Neural cell (in vitro differentiated cells): ENCODE results near the gene PTPRN2. TPM values are rescaled to one million over a fixed set of nuclear protein-coding genes. Genes with fewer than 3 reads are reported as not detected.

ENCODE experiments used
- H2AFZ ChIP-seq: fragments of 200-600, 300-800 bp; sonication (generic), shearing (Covaris generic); 2 replicates; pipeline ENCODE4 v1.6.0; 2014; ENCODE audit warnings: low read depth, mild to moderate bottlenecking, antibody characterized with exemption, low read length, moderate library complexity
- H3F3A ChIP-seq: fragments of 200-600 bp; shearing (Covaris generic); 2 replicates; pipeline ENCODE4 v1.6.1; 2016; ENCODE audit warnings: mild to moderate bottlenecking, moderate library complexity, mixed read lengths, antibody characterized with exemption, low read length; ENCODE audit not compliant: insufficient read depth, poor library complexity, severe bottlenecking
- H3K27ac ChIP-seq: fragments of 200-600, 300-800 bp; sonication (generic), shearing (Covaris generic); 2 replicates; pipeline ENCODE4 v1.5.1; 2014; ENCODE audit warnings: mild to moderate bottlenecking, low read length, moderate library complexity
- H3K27me3 ChIP-seq: fragments of 300-800, 200-600 bp; sonication (generic), shearing (Covaris generic); 2 replicates; pipeline ENCODE4 v1.6.0; 2014; ENCODE audit warnings: mild to moderate bottlenecking, low read depth, low read length, moderate library complexity; ENCODE audit not compliant: insufficient read depth
- H3K36me3 ChIP-seq: fragments of 300-800, 200-600 bp; sonication (generic), shearing (Covaris generic); 2 replicates; pipeline ENCODE4 v1.5.1; 2014; ENCODE audit warnings: mild to moderate bottlenecking, antibody characterized with exemption, low read length, moderate library complexity; ENCODE audit not compliant: insufficient read depth
- H3K4me2 ChIP-seq: fragments of 300-800, 200-600 bp; sonication (generic), shearing (Covaris generic); 2 replicates; pipeline ENCODE4 v1.6.0; 2014; ENCODE audit warnings: mild to moderate bottlenecking, low read length
- H3K4me3 ChIP-seq: fragments of 300-800, 200-600 bp; sonication (generic), shearing (Covaris generic); 2 replicates; pipeline ENCODE4 v1.5.1; 2014; ENCODE audit warnings: mild to moderate bottlenecking, low read length, moderate library complexity
- H3K79me2 ChIP-seq: fragments of 200-600 bp; shearing (Covaris generic); replicated peaks from 2 replicates; pipeline ENCODE4 v1.6.0; 2014; ENCODE audit warnings: mild to moderate bottlenecking, low read length, moderate library complexity; ENCODE audit not compliant: insufficient read depth
- H3K9ac ChIP-seq: fragments of 300-800, 200-600 bp; sonication (generic), shearing (Covaris generic); 2 replicates; pipeline ENCODE4 v1.6.1; 2016; ENCODE audit warnings: mild to moderate bottlenecking, low read length, mixed read lengths
- H3K9me2 ChIP-seq: fragments of 200-600 bp; shearing (Covaris generic); 2 replicates; pipeline ENCODE4 v1.6.1; 2016; ENCODE audit warnings: mild to moderate bottlenecking, low read length, mixed read lengths; ENCODE audit not compliant: insufficient read depth
- H3K9me3 ChIP-seq: fragments of 200-600, 300-800 bp; sonication (generic), shearing (Covaris generic); 2 replicates; pipeline ENCODE4 v1.6.1; 2016; ENCODE audit warnings: mild to moderate bottlenecking, mixed run types, low read length, moderate library complexity, mixed read lengths
- H4K20me1 ChIP-seq: fragments of 200-600 bp; shearing (Covaris generic); 2 replicates; pipeline ENCODE4 v1.6.1; 2016; ENCODE audit warnings: mild to moderate bottlenecking, mixed run types; ENCODE audit not compliant: insufficient read depth
- EP300 ChIP-seq: fragments of 450-650 bp; conservative IDR thresholded peaks from 2 replicates; pipeline ENCODE4 v1.6.1; 2014; ENCODE audit warnings: antibody characterized with exemption, mild to moderate bottlenecking, moderate library complexity; ENCODE audit not compliant: poor library complexity, severe bottlenecking
- EZH2 ChIP-seq: fragments of 200-600, 300-800 bp; shearing (Covaris generic), sonication (generic); IDR thresholded peaks from 2 replicates; pipeline ENCODE4 v1.6.1; 2014; ENCODE audit warnings: antibody characterized with exemption, low read length, borderline replicate concordance, mild to moderate bottlenecking; ENCODE audit not compliant: insufficient read depth, poor library complexity, severe bottlenecking
- MXI1 ChIP-seq: fragments of 450-650 bp; conservative IDR thresholded peaks from 2 replicates; pipeline ENCODE4 v1.6.1; 2014; ENCODE audit warnings: antibody characterized with exemption, mild to moderate bottlenecking; ENCODE audit not compliant: poor library complexity, severe bottlenecking
- POLR2AphosphoS5 ChIP-seq: IDR thresholded peaks from 2 replicates; pipeline ENCODE4 v1.6.1; 2012
- RAD21 ChIP-seq: fragments of 450-650 bp; conservative IDR thresholded peaks from 2 replicates; pipeline ENCODE4 v1.6.1; 2014; ENCODE audit warnings: antibody characterized with exemption, mild to moderate bottlenecking, moderate library complexity
- SMC3 ChIP-seq: fragments of 450-650 bp; conservative IDR thresholded peaks from 2 replicates; pipeline ENCODE4 v1.6.1; 2014; ENCODE audit warnings: antibody characterized with exemption, mild to moderate bottlenecking, moderate library complexity; ENCODE audit not compliant: poor library complexity
- TAF1 ChIP-seq: IDR thresholded peaks from 2 replicates; pipeline ENCODE4 v1.6.1; 2012; ENCODE audit warnings: low read depth
- polyA plus RNA-seq: library from polyadenylated mRNA; depleted of rRNA; stranded (reverse); fragments of >200 nt; gene quantifications from 2 replicates; pipeline ENCODE4 v1.2.3, GENCODE V29; 2014
- TF ChIP-seq, protein P1 (sequence below): fragments of 450-650 bp; IDR thresholded peaks from 2 replicates; pipeline ENCODE4 v1.5.1; 2014; ENCODE audit warnings: antibody characterized with exemption, mild to moderate bottlenecking, moderate library complexity; ENCODE audit not compliant: poor library complexity, severe bottlenecking
- TF ChIP-seq, protein P2 (sequence below): IDR thresholded peaks from 2 replicates; pipeline ENCODE4 v1.6.1; 2012; ENCODE audit warnings: borderline replicate concordance

PTPRN2 gene
- polyA plus RNA-seq, 1 donor from 2014 or later = 31.0 TPM

DNA sequence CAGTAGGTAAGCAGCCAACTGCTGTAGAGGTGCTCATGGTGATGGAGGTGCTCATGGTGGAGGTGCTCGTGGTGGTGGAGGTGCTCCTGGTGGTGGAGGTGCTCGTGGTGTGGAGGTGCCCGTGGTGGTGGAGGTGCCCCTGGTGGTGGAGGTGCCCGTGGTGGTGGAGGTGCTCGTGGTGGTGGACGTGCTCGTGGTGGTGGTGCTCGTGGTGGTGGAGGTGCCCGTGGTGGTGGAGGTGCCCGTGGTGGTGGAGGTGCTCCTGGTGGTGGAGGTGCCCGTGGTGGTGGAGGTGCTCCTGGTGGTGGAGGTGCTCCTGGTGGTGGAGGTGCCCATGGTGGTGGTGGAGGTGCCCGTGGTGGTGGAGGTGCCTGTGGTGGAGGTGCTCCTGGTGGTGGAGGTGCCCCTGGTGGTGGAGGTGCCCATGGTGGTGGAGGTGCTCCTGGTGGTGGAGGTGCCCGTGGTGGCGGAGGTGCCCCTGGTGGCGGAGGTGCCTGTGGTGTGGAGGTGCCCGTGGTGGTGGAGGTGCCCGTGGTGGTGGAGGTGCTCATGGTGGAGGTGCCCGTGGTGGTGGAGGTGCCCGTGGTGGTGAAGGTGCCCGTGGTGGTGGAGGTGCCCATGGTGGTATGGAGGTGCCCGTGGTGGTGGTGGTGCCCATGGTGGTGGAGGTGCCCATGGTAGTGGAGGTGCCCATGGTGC is 517.3 kb downstream of the PTPRN2 start:
- no peak overlapping the region for H3K27ac ChIP-seq
- H3K4me2 ChIP-seq = no peak overlapping the region
- no peaks in the 10 kb centered on the region for H3K9me2 ChIP-seq
- H3K79me2 ChIP-seq = no peaks in the 10 kb centered on the region
- no peak overlapping the region for H2AFZ ChIP-seq
- H3K4me3 ChIP-seq = no peak overlapping the region
- no peak overlapping the region for H3K9ac ChIP-seq
- H3K9me3 ChIP-seq = no peaks in the 10 kb centered on the region
- H4K20me1 ChIP-seq = no peaks in the 10 kb centered on the region
- no peaks in the 10 kb centered on the region for H3K27me3 ChIP-seq
- H3K36me3 ChIP-seq = peaks cover 7% of the 10 kb centered on the region
- TF ChIP-seq EZH2 = no peak
- no peak for TF ChIP-seq SMC3
- TF ChIP-seq, protein P1, sequence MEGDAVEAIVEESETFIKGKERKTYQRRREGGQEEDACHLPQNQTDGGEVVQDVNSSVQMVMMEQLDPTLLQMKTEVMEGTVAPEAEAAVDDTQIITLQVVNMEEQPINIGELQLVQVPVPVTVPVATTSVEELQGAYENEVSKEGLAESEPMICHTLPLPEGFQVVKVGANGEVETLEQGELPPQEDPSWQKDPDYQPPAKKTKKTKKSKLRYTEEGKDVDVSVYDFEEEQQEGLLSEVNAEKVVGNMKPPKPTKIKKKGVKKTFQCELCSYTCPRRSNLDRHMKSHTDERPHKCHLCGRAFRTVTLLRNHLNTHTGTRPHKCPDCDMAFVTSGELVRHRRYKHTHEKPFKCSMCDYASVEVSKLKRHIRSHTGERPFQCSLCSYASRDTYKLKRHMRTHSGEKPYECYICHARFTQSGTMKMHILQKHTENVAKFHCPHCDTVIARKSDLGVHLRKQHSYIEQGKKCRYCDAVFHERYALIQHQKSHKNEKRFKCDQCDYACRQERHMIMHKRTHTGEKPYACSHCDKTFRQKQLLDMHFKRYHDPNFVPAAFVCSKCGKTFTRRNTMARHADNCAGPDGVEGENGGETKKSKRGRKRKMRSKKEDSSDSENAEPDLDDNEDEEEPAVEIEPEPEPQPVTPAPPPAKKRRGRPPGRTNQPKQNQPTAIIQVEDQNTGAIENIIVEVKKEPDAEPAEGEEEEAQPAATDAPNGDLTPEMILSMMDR = no peak
- TF ChIP-seq MXI1 = no peak
- TF ChIP-seq, protein P2, sequence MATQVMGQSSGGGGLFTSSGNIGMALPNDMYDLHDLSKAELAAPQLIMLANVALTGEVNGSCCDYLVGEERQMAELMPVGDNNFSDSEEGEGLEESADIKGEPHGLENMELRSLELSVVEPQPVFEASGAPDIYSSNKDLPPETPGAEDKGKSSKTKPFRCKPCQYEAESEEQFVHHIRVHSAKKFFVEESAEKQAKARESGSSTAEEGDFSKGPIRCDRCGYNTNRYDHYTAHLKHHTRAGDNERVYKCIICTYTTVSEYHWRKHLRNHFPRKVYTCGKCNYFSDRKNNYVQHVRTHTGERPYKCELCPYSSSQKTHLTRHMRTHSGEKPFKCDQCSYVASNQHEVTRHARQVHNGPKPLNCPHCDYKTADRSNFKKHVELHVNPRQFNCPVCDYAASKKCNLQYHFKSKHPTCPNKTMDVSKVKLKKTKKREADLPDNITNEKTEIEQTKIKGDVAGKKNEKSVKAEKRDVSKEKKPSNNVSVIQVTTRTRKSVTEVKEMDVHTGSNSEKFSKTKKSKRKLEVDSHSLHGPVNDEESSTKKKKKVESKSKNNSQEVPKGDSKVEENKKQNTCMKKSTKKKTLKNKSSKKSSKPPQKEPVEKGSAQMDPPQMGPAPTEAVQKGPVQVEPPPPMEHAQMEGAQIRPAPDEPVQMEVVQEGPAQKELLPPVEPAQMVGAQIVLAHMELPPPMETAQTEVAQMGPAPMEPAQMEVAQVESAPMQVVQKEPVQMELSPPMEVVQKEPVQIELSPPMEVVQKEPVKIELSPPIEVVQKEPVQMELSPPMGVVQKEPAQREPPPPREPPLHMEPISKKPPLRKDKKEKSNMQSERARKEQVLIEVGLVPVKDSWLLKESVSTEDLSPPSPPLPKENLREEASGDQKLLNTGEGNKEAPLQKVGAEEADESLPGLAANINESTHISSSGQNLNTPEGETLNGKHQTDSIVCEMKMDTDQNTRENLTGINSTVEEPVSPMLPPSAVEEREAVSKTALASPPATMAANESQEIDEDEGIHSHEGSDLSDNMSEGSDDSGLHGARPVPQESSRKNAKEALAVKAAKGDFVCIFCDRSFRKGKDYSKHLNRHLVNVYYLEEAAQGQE = no peak
- no peak for TF ChIP-seq EP300
- TF ChIP-seq POLR2AphosphoS5 = no peak
- TF ChIP-seq RAD21 = no peak
- TF ChIP-seq TAF1 = no peak
- no peaks in the 10 kb centered on the region for H3F3A ChIP-seq

DNA sequence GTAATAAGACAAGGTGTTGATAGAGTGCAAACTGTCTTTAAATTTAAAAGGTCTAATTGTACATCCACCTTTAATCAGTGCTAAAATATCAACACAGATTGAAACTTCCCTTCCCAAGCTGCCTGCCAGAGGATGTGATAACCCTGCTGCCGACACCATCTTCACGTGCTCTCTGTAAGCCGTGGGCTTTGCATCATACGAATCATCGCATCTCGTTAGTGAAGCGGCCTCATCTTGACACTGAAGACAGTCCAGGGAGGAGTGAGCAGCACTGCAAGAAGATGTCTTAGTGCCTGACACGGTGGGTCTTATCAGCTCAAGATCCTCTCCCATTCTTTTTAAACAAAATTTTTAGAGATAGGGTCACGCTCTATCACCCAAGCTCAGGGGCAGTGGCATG is 518.8 kb downstream of the PTPRN2 start:
- TF ChIP-seq EZH2 (no peak), SMC3 (no peak), RAD21 (no peak), MXI1 (no peak), EP300 (no peak), POLR2AphosphoS5 (no peak), TAF1 (no peak)
- TF ChIP-seq, protein P2 = no peak
- TF ChIP-seq, protein P1 = no peak
- H3K4me3 ChIP-seq = no peak overlapping the region
- H3K4me2 ChIP-seq = no peak overlapping the region
- H3K9ac ChIP-seq = no peak overlapping the region
- H2AFZ ChIP-seq = no peak overlapping the region
- no peak overlapping the region for H3K27ac ChIP-seq
- H3K9me3 ChIP-seq = no peaks in the 10 kb centered on the region
- no peaks in the 10 kb centered on the region for H3K79me2 ChIP-seq
- no peaks in the 10 kb centered on the region for H4K20me1 ChIP-seq
- H3K27me3 ChIP-seq = no peaks in the 10 kb centered on the region
- no peaks in the 10 kb centered on the region for H3F3A ChIP-seq
- no peaks in the 10 kb centered on the region for H3K9me2 ChIP-seq
- peaks cover 7% of the 10 kb centered on the region for H3K36me3 ChIP-seq
